Upper lobe of left lung (tissue), 4 donors: ENCODE results near the gene MRPS21.

Experiments used
- POLR2A ChIP-seq, 4 donors: fragments of 450-650 bp; IDR thresholded peaks; one replicate each; pipeline ENCODE4 v1.5.1; 2016 to 2017; ENCODE audit warnings: antibody characterized with exemption in 4 of 4, mild to moderate bottlenecking in 2 of 4
- TF ChIP-seq, protein P1 (sequence below), 6 experiments: fragments of 450-650 bp in 4 of 6; fragments of 200-600 bp in 2 of 6; sonication (generic) in 2 of 6; IDR thresholded peaks; one replicate each; pipeline ENCODE4 v1.5.1; 2016 to 2019; ENCODE audit warnings: antibody characterized with exemption in 6 of 6

DNA sequence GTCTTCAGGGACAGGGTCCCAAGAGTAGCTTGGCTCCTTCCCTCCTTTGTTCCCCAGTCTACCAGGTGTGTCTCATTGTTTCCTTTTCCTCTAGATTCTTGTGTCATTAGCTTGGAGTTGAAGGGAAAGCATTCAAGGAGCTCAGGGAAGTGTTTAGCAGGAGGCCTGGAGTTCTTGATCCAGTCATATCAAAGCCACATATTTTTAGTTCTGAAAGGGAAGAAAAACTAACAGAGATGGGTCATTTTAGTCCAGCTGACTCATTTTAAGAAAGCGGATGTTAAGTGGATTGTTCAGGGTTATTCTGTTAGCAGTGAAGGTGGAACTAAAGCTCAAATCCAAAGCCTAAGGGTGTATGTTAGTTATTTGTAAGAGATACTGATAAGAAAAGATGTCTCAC lies 20.4 kb upstream of the MRPS21 start:
- TF ChIP-seq POLR2A (IDR thresholded peaks at IDR 0.05), result no peak
- TF ChIP-seq, protein P1, sequence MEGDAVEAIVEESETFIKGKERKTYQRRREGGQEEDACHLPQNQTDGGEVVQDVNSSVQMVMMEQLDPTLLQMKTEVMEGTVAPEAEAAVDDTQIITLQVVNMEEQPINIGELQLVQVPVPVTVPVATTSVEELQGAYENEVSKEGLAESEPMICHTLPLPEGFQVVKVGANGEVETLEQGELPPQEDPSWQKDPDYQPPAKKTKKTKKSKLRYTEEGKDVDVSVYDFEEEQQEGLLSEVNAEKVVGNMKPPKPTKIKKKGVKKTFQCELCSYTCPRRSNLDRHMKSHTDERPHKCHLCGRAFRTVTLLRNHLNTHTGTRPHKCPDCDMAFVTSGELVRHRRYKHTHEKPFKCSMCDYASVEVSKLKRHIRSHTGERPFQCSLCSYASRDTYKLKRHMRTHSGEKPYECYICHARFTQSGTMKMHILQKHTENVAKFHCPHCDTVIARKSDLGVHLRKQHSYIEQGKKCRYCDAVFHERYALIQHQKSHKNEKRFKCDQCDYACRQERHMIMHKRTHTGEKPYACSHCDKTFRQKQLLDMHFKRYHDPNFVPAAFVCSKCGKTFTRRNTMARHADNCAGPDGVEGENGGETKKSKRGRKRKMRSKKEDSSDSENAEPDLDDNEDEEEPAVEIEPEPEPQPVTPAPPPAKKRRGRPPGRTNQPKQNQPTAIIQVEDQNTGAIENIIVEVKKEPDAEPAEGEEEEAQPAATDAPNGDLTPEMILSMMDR (IDR thresholded peaks at IDR 0.05), result no peak
